Fibroblast of lung (primary cell): ENCODE data around the gene BCL11A. TPM values are rescaled to one million over a fixed set of nuclear protein-coding genes. Genes with fewer than 3 reads are reported as not detected.
"Not testable (repeated sequence)": the region's sequence is repeated elsewhere in the genome, so short reads cannot be mapped to it uniquely, and the experiment has no call there.

Experiments used
- DNase-seq, 2 donors: peaks; one replicate each; pipeline versions ENCODE4 v3.0.0 to v3.0.0-alpha.2; 2010; ENCODE audit warnings: low read depth in 2 of 2
- H2AFZ ChIP-seq: 2 replicates; pipeline ENCODE4 v1.5.1; 2012; ENCODE audit warnings: low read length, control low read depth, inconsistent platforms
- H3K27ac ChIP-seq: 2 replicates; pipeline ENCODE4 v1.5.1; 2011; ENCODE audit warnings: low read length, control low read depth; ENCODE audit not compliant: insufficient read depth
- H3K27me3 ChIP-seq: 2 replicates; pipeline ENCODE4 v1.5.1; 2011; ENCODE audit warnings: mild to moderate bottlenecking, low read length; ENCODE audit not compliant: control insufficient read depth, insufficient read depth
- H3K36me3 ChIP-seq: 2 replicates; pipeline ENCODE4 v1.5.1; 2011; ENCODE audit warnings: low read length; ENCODE audit not compliant: control insufficient read depth, insufficient read depth
- H3K4me1 ChIP-seq: 2 replicates; pipeline ENCODE4 v1.5.1; 2011; ENCODE audit warnings: low read length; ENCODE audit not compliant: control insufficient read depth, insufficient read depth; ENCODE audit errors: extremely low read depth
- H3K4me2 ChIP-seq: 2 replicates; pipeline ENCODE4 v1.5.1; 2011; ENCODE audit warnings: low read length, control low read depth; ENCODE audit not compliant: insufficient read depth; ENCODE audit errors: extremely low read depth
- H3K4me3 ChIP-seq, 4 experiments: fragments of 200-600 bp in 1 of 4; sonication (generic) in 1 of 4; replicated peaks in 1 of 4; 2 replicates each; pipeline ENCODE4 v1.5.1; 2011 to 2016; ENCODE audit warnings: low read length in 4 of 4, low read depth in 3 of 4, mild to moderate bottlenecking in 3 of 4, control low read depth in 2 of 4, inconsistent platforms in 1 of 4, mixed read lengths in 1 of 4; ENCODE audit not compliant: insufficient read depth in 1 of 4; ENCODE audit errors: control extremely low read depth in 1 of 4
- H3K79me2 ChIP-seq: 2 replicates; pipeline ENCODE4 v1.5.1; 2012; ENCODE audit warnings: mild to moderate bottlenecking, low read length, inconsistent platforms; ENCODE audit not compliant: control insufficient read depth, insufficient read depth
- H3K9ac ChIP-seq: 2 replicates; pipeline ENCODE4 v1.5.1; 2011; ENCODE audit warnings: mild to moderate bottlenecking, low read length, control low read depth; ENCODE audit not compliant: insufficient read depth
- H3K9me3 ChIP-seq: 2 replicates; pipeline ENCODE4 v1.5.1; 2012; ENCODE audit warnings: low read depth, low read length; ENCODE audit not compliant: control insufficient read depth, insufficient read depth
- H4K20me1 ChIP-seq: 2 replicates; pipeline ENCODE4 v1.5.1; 2011; ENCODE audit warnings: low read length; ENCODE audit not compliant: control insufficient read depth, insufficient read depth; ENCODE audit errors: extremely low read depth
- CTCF ChIP-seq, 2 donors: IDR thresholded peaks in 1 of 2; conservative IDR thresholded peaks in 1 of 2; 1 replicate in 1 of 2; 2 replicates in 1 of 2; pipeline ENCODE4 v1.5.1; 2011 to 2012; ENCODE audit warnings: low read length in 2 of 2, control low read depth in 1 of 2, inconsistent platforms in 1 of 2, low read depth in 1 of 2, mild to moderate bottlenecking in 1 of 2
- EZH2 ChIP-seq: IDR thresholded peaks from 2 replicates; pipeline ENCODE4 v1.5.1; 2012; ENCODE audit warnings: low read length, control low read depth, mild to moderate bottlenecking; ENCODE audit errors: missing control alignments
- polyA plus RNA-seq, 2 donors: library from polyadenylated mRNA; depleted of rRNA in 1 of 2; stranded (reverse) in 1 of 2; unstranded in 1 of 2; fragments of >200 nt; gene quantifications; 2 replicates each; pipeline ENCODE4 v1.2.1, GENCODE V29; 2011 to 2012; ENCODE audit warnings: missing spikeins in 1 of 2
- total RNA-seq: library from RNA; depleted of rRNA; stranded (reverse); fragments of >200 nt; gene quantifications from 2 replicates; pipeline ENCODE4 v1.2.1, GENCODE V29; 2014

Gene BCL11A
- total and polyA plus RNA-seq, 2 donors (not counting 1 experiment from before 2014, with no cell fraction given) = 0.09 to 0.17 TPM

GRCh38 chr2:60422826-60423483, 130.5 kb downstream of the BCL11A start:
- TF ChIP-seq EZH2 (no peak), CTCF (conservative IDR thresholded peaks at IDR 0.05 in 1 of 2, IDR thresholded peaks at IDR 0.05 in 1 of 2; ENCODE audit: low read depth in 1 of 2, low read length in 2 of 2) (no peak)
- H3K79me2 ChIP-seq = no peaks in the 10 kb centered on the region
- no peaks in the 10 kb centered on the region for H4K20me1 ChIP-seq
- H3K36me3 ChIP-seq = no peaks in the 10 kb centered on the region
- no peak overlapping the region for H3K27ac ChIP-seq
- no peak overlapping the region for H3K4me2 ChIP-seq
- H3K9ac ChIP-seq = no peak overlapping the region
- no peaks in the 10 kb centered on the region for H3K9me3 ChIP-seq
- no peak overlapping the region for H2AFZ ChIP-seq
- no peak overlapping the region for H3K4me3 ChIP-seq
- no peaks in the 10 kb centered on the region for H3K4me1 ChIP-seq
- DNase-seq = no peak
- no peaks in the 10 kb centered on the region for H3K27me3 ChIP-seq

GRCh38 chr2:60417210-60417609, 136.2 kb downstream of the BCL11A start:
- DNase-seq, H3K79me2 ChIP-seq, H3K9me3 ChIP-seq: not testable (repeated sequence)

DNA sequence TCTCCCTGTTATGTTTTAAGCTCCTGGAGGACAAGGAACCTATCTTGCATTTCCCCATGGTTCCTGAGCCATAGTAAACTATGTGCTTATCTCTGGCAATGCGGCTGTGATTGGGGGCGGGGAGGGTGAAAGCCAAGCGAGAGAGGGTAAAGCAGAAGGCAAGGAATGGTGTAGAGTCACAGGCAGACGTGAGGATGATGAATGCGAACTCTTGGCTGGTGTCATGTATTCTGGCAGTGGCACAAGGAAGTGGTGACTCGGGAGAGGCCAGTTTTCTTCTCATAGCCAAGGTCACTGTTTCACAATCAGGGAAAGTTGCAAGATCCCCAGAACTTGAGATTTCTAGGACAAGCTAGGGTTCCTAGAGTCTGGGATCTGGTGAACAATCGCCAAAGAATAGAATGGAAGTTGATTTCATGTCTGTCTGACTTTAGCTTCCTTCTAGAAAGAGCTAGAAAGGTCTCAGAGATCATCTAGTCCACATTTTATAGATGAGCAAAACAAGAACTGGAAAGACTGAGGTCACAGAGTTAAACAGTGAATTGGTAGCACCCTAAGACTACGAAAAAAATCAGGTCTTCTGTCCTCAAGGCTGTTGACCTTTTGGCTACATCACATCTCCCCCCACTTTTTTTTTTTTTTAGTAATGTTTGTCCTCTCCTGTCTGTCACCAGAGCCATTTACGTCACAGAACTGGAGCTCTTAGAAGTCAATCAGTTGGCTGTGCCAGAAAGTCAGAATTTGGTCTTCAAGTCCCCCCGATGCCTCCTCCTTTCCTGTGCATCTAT, 137.0 kb downstream of the BCL11A start:
- Histone ChIP-seq H3K4me1 (no peaks in the 10 kb centered on the region), H3K9me3 (no peaks in the 10 kb centered on the region), H3K4me3 (no peak overlapping the region), H3K27me3 (no peaks in the 10 kb centered on the region), H4K20me1 (no peaks in the 10 kb centered on the region), H3K27ac (no peak overlapping the region), H3K79me2 (no peaks in the 10 kb centered on the region), H3K9ac (no peak overlapping the region), H3K4me2 (no peak overlapping the region), H3K36me3 (no peaks in the 10 kb centered on the region), H2AFZ (no peak overlapping the region)
- no peak for TF ChIP-seq EZH2
- no peak for TF ChIP-seq CTCF (conservative IDR thresholded peaks at IDR 0.05 in 1 of 2, IDR thresholded peaks at IDR 0.05 in 1 of 2; ENCODE audit: low read depth in 1 of 2, low read length in 2 of 2)
- DNase-seq = peak in 1 of 2 donors; percentile 5

More at GRCh38 chr2:60417210-60417609, 136.2 kb downstream of the BCL11A start:
- H3K4me2 ChIP-seq, H3K27ac ChIP-seq, H3K27me3 ChIP-seq, H2AFZ ChIP-seq, H4K20me1 ChIP-seq, H3K4me1 ChIP-seq, H3K36me3 ChIP-seq, H3K9ac ChIP-seq, H3K4me3 ChIP-seq: not testable (repeated sequence)
